ENCODE measurements around the gene AUTS2. TPM values are rescaled to one million over a fixed set of nuclear protein-coding genes. Genes with fewer than 3 reads are reported as not detected.

AUTS2 gene
- total and polyA plus RNA-seq, 2 experiments from 2014 or later, result 32.0 to 91.0 TPM

- no peaks in the 10 kb centered on the region for H3K79me2 ChIP-seq (replicated peaks; ENCODE audit: insufficient read depth)
- H3K4me2 ChIP-seq, result no peak overlapping the region
- no peaks in the 10 kb centered on the region for H3K27me3 Mint-ChIP-seq (ENCODE audit: insufficient read depth, low read depth, poor library complexity)
- no peaks in the 10 kb centered on the region for H3K9me2 ChIP-seq (ENCODE audit: insufficient read depth)
- H3F3A ChIP-seq (replicated peaks; ENCODE audit: low read depth), result no peaks in the 10 kb centered on the region
- no peak overlapping the region for H3K4me3 ChIP-seq
- H3K36me3 ChIP-seq (ENCODE audit: insufficient read depth), result no peaks in the 10 kb centered on the region
- no peak overlapping the region for H3K27ac Mint-ChIP-seq
- DNase-seq (ENCODE audit: low spot score) (no peak), ATAC-seq (no peak)
- H2AFZ ChIP-seq, result no peak overlapping the region
- H3K9me3 Mint-ChIP-seq, result no peaks in the 10 kb centered on the region
- H3K4me1 Mint-ChIP-seq, result no peaks in the 10 kb centered on the region
- no peak overlapping the region for H3K27ac ChIP-seq (ENCODE audit: low read depth)
- no peaks in the 10 kb centered on the region for H3K4me1 ChIP-seq (ENCODE audit: insufficient read depth)
- no peak overlapping the region for H3K4me3 Mint-ChIP-seq
- no peak for TF ChIP-seq ZNF462 (CRISPR knock-in tag; IDR thresholded peaks at IDR 0.05)
- TF ChIP-seq EZH2phosphoT487 (IDR thresholded peaks at IDR 0.05; ENCODE audit: unreplicated experiment), result no peak
- TF ChIP-seq ZNF114 (CRISPR knock-in tag; IDR thresholded peaks at IDR 0.05), result no peak
- no peaks in the 10 kb centered on the region for H4K20me1 ChIP-seq (replicated peaks; ENCODE audit: insufficient read depth)
- no peaks in the 10 kb centered on the region for H3K27me3 ChIP-seq (ENCODE audit: insufficient read depth)
- no peaks in the 10 kb centered on the region for H3K36me3 Mint-ChIP-seq (ENCODE audit: low read depth)
These were observed 615.8 kb downstream of the AUTS2 start for GRCh38 chr7:70214071-70214470.

- DNase-seq (ENCODE audit: low spot score), result no peak
- no peaks in the 10 kb centered on the region for H3K36me3 Mint-ChIP-seq (ENCODE audit: low read depth)
These were observed 617.2 kb downstream of the AUTS2 start for GRCh38 chr7:70215491-70215890.

More at GRCh38 chr7:70215491-70215890, 617.2 kb downstream of the AUTS2 start:
- H2AFZ ChIP-seq, result no peak overlapping the region
- H3F3A ChIP-seq (replicated peaks; ENCODE audit: low read depth), result no peaks in the 10 kb centered on the region
- no peak overlapping the region for H3K27ac ChIP-seq (ENCODE audit: low read depth)
- H3K4me3 Mint-ChIP-seq, result no peak overlapping the region
- H3K9me3 Mint-ChIP-seq, result no peaks in the 10 kb centered on the region
- no peaks in the 10 kb centered on the region for H3K27me3 Mint-ChIP-seq (ENCODE audit: insufficient read depth, low read depth, poor library complexity)
- H4K20me1 ChIP-seq (replicated peaks; ENCODE audit: insufficient read depth), result no peaks in the 10 kb centered on the region
- no peaks in the 10 kb centered on the region for H3K4me1 Mint-ChIP-seq
- no peaks in the 10 kb centered on the region for H3K27me3 ChIP-seq (ENCODE audit: insufficient read depth)
- no peak overlapping the region for H3K4me2 ChIP-seq
- H3K27ac Mint-ChIP-seq, result peak overlapping the region; percentile 10; the same call in 1 of the 2 replicates
- no peaks in the 10 kb centered on the region for H3K9me2 ChIP-seq (ENCODE audit: insufficient read depth)
- no peaks in the 10 kb centered on the region for H3K36me3 ChIP-seq (ENCODE audit: insufficient read depth)
- no peaks in the 10 kb centered on the region for H3K79me2 ChIP-seq (replicated peaks; ENCODE audit: insufficient read depth)
- no peaks in the 10 kb centered on the region for H3K4me1 ChIP-seq (ENCODE audit: insufficient read depth)
- no peak for TF ChIP-seq STAT1 (IDR thresholded peaks at IDR 0.05; ENCODE audit: unreplicated experiment)
- TF ChIP-seq POLR2AphosphoS5 (IDR thresholded peaks at IDR 0.05; ENCODE audit: low read depth), result no peak
- TF ChIP-seq ZNF331 (CRISPR knock-in tag; IDR thresholded peaks at IDR 0.05; ENCODE audit: low read depth), result no peak
- no peak for TF ChIP-seq NANOG (IDR thresholded peaks at IDR 0.05; ENCODE audit: borderline replicate concordance)
- no peak for TF ChIP-seq ZNF114 (CRISPR knock-in tag; IDR thresholded peaks at IDR 0.05)
- H3K4me3 ChIP-seq, result no peak overlapping the region
- ATAC-seq, result no peak

Data from GM23338 (cell line).